GM10266 (cell line): ENCODE measurements around the gene THADA.
A peak's percentile ranks its signal among the peaks of the same experiment; 100 is the strongest.

Source experiments
- DNase-seq: peaks from one replicate; pipeline ENCODE4 v3.0.0; 2012; ENCODE audit errors: extremely low spot score
- CTCF ChIP-seq: IDR thresholded peaks from 2 replicates; pipeline ENCODE4 v1.5.1; 2012; ENCODE audit warnings: mild to moderate bottlenecking, low read depth; ENCODE audit not compliant: control insufficient read depth, insufficient read depth; ENCODE audit errors: missing control alignments

Gene THADA

DNA sequence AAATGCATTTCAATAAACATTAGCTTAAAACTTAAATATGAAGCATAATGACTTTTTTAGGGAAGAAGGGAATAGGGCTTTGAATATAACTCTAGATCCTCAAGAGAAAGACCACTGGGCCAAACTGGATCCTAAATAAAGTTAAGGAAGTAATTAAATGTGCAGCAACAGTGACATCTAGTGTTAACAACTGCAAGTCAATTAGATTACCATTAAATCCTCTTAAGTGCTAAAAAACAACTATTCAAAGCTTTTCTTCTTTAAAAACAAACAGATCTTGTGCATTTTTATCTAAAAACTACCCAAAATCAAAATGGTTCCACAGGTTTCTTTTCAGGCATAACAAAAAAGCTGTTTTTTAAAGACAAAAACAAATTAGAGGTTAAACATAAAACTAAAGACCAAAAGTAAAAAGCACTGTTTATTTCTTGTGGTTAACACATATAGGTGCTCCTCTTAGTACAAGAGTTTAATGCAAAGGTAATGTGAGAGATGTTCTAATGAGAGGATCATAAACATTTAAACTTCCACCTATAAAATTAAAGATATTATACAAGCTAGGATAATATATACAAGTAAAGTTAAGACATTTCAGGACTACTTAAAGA, 111.4 kb downstream of the THADA start:
- TF ChIP-seq CTCF: peak; percentile 57
- no peak for DNase-seq

DNA sequence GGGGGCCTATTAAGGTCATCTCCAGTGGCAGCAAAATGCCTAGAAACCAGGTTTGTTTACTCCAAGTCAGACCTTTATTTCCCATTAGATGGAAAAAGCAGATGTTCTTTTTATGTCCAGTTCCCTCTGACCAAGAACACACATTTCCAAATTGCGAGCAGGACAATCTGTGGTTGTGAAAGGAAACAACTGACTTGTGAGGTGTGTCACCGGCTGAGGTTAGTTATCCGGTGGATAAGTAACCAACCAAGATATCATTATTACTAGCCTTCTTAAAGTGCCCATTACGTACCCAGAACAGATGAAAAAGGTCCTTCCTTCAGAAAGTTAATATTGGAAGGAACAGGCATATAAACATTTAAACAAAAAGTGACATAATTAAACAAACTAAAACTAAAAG, 112.9 kb downstream of the THADA start:
- DNase-seq: no peak
- TF ChIP-seq CTCF: no peak

GRCh38 chr2:43481927-43482542, 113.8 kb downstream of the THADA start:
- no peak for TF ChIP-seq CTCF

DNA sequence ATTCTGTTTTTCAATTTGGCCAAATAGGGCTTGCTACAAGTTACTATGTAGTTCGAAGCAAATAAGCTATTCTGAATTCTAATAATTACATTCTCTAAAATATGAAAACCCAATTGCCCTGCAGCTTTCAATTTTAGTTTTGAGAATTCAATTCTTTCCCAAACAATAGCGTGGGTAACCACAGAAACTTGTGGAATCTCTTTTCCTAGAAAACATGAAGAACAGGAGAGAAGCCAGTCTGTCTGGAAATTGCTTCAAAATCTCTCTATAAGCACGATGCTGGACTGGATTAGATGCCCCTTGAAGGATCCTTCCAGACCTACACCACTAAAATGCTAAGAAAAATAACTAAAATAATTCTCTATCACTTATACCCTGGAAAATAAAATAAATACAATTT, 115.0 kb downstream of the THADA start:
- TF ChIP-seq CTCF: no peak
- DNase-seq: no peak

More at GRCh38 chr2:43481927-43482542, 113.8 kb downstream of the THADA start:
- no peak for DNase-seq

DNA sequence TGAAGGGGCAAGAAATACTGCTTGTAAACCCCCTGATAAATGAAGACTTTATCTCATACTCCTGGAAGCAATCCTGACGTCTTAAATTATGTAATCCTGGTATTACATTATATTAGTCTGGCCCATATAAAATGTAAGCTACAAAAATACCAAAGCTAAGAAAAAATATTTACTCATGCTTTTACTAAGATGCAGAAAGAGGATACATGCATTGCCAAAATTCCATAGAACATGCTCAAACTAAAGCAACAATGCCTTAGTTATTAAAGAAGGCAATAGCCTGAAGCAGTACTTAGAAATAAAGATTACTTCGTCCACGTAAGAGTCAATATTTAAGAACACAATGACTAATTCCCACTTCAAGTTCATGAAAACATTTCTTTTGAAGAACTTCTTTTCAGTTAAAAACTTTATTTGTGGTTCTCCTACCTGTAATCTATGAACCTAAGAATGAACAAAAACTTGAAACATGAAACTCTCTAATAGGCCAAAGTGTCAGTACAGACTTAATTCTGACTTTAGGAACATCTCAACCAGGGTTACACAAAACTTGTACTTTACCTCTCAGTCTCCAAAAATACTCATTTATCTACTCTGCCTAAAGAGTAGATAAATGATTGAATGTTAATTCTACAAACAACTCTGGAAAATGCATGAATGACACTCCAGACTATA, 117.3 kb downstream of the THADA start:
- no peak for TF ChIP-seq CTCF

GRCh38 chr2:43475922-43476321, 119.9 kb downstream of the THADA start:
- no peak for TF ChIP-seq CTCF
- DNase-seq: no peak

More for the DNA sequence above, 117.3 kb downstream of the THADA start:
- no peak for DNase-seq
